HG03066 (cell line): ENCODE results near the gene TCAIM.
A peak's percentile ranks its signal among the peaks of the same experiment; 100 is the strongest.

Experiments
- ATAC-seq: cut with Tn5 transposase; IDR thresholded peaks from one replicate; pipeline ENCODE4 v1.9.1; 2021; ENCODE audit warnings: low read depth; ENCODE audit not compliant: unreplicated experiment

TCAIM gene

DNA sequence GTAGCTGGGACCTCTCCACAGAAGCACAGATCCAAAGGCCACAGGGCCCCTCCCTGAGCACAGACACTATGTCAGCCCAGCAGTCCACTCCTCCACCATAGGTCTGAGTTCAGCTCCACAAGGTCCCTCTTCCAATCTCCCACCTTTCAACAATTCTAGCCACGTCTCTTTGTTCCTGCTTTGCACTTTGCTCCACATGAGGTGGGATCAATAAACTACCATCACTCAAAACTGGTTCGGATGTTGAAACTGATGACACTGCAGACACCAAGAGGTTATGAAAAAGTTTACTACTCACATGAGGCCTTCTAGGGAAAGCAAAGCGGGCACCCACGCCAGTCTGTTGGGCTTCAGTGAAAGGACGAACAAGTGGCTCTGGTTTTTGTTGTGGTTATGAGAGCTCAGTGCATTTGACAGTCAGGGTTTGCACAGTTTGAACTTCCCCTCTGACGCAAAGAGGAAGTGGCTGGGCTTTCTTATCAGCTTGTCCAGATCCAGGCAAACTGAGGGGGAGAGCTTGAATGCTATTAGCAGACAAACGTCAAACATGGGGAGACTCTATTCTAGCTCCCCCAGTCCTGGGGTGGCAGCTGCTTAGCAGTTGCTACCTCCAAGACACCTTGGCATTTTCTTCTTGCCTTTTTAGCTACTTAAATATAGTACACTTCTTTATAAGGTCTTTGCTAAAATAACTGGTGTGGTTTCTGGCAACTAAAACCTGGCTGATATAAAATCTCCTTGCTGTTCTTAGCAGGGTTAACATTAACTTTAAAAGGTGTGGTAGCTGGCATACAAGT is 101.1 kb downstream of the TCAIM start:
- ATAC-seq: peak; percentile 96

DNA sequence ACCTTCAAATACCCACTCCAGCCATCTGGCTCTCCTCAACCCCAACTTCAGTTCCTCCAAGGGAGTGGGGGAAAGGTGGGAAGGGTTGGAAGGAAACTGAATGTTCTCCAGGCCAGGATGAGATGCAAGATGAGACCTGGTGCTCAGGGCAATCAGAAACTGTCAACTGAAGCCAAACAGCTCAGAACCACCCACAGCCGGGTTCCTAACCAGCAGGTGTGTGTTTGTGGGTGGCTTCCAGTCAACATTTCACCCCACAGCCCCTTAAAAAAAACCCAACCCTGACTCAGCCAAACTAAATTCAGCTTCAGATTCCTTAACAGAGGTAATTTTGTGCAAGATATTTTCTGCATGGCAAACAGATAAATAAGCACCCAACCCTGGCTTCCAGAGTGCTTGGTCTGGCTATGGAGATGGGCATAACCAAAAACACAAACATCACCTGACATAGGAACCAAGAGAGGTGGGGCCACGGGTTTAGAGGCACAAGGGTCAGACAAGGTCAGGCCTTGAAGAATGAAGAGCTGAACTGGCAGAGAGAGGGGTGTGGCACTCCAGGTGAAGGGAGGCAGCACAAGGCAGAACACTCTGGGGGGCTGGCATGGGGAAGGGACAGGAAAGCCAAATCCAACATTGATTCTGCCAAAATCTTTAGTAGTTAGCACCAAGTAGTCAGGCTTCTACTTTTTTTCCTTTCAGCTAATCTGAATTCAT is 104.2 kb downstream of the TCAIM start:
- no peak for ATAC-seq

DNA sequence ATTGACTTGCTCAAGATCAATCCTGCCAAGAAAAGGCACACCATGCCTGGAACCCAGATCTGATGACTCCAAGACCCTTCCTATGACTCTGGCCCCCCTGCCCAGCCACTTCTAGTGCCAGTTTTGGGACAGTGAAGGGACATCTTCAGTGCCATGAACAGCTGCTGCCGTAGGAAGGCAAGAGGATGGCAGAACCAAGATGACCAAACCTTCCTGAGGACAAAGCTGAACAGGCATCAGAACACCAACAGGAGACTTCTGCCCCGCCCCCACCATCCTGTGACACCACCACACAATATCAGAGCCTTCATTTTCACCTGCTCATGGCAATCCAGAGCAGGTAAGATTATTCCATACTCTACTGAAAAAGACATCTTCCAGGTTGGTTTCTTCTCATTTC is 105.9 kb downstream of the TCAIM start:
- ATAC-seq: no peak

DNA sequence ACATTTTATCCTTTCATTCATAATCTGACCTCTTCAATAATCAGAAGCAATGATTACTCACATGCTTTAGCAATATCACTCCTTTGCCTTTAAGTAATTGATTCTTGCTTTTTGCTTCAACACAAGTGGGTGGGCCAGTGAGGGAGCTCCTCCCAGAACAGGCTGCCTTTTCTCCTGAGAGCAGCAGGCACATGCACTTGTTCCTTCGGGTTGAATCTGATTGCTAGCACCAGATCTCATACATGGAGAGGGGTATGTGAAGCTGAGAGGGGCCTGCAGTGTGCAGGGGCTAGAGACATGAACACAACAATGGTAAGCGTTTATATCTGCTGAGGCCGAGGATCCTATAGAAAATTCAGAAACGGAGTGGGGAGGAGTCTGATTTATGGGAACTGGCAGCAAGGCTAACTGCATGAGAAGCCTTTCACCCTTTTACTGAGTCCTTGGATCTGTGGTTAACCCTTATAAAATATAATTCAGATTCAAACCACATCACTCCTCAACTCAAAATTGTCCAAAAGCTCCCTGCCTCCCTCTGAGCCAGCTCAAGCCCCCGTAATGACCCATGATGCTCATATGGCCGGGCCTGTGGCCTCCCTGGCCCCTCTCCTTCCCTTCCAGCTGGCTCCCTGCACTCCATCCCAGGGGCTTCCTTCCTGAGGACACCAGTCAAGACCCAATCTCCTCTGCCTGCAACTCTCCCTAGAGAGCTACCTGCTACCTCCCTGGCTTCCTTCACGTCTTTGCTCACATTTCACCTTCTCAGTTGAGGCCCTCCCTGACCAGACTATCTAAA is 106.5 kb downstream of the TCAIM start:
- no peak for ATAC-seq

DNA sequence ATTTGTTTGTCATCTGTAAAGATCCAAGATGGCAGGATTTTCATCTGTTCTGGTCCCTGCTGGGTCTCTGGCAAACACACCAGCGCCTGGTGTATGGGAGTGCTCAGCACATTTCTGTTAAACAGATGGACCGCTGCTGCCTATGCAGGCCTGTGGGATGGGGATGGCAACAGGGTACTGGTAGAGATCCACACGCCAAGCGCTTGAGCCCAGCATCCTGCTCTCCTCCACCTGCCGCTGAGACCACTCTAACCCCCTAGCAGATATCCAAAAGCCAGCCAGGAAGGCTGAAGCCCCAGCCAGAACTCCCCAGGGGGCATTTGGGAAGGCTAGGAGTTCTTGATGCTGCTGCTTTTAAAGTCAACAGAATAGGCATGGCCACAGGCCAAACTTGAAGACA is 107.2 kb downstream of the TCAIM start:
- no peak for ATAC-seq

DNA sequence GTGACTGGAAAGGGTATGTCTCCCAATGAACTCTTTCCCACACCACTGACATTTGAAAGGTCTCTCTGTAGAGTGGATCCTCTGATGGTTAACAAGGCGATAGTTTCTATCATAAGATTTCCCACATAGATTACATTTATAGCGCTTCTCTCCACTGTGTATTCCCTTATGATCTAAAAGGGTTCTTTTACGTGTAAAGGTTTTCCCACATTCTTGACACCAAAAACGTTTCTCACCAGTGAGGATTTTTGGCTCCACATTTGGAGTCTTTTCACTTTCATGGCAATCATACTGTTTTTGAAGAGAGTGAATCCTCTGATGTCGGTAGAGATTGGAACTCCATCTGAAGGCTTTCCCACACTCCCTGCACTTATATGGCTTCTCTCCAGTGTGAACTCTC is 108.4 kb downstream of the TCAIM start:
- no peak for ATAC-seq

DNA sequence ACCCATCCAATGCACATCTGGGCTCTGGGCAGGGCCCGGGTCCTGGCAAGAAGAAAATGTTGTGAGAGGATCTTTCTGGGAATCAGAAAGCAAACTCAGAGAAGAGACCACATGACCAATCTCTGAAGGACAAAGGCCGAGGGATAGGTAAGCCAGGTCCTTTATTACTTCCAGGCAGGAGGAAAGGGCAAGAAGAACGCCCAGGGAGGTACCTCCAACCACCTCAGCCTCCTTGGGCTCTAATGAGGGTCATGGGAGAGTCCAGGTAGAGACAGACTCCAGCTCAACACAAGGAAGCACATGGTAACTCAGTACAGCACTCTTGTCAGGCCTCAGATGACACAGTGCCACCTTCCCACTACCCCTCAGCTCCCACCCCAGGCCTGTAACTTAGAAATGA is 112.9 kb downstream of the TCAIM start:
- ATAC-seq: no peak

DNA sequence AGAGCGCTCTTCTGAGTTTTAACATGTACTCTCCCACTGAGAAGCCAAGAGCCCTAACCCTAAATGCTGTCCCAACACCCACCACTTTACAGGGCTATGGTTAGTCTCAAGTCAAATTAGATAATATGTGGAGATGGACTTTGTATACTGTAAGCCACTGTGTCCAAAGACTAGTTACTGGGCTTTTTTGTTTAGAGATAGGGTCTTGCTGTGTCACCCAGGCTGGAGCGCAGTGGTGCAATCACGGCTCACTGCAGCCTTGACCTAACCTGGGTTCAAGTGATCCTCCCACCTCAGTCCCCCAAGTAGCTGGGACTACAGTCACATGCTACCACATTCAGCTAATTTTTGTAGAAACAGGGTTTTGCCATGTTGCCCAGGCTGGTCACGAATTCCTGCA is 115.7 kb downstream of the TCAIM start:
- no peak for ATAC-seq

DNA sequence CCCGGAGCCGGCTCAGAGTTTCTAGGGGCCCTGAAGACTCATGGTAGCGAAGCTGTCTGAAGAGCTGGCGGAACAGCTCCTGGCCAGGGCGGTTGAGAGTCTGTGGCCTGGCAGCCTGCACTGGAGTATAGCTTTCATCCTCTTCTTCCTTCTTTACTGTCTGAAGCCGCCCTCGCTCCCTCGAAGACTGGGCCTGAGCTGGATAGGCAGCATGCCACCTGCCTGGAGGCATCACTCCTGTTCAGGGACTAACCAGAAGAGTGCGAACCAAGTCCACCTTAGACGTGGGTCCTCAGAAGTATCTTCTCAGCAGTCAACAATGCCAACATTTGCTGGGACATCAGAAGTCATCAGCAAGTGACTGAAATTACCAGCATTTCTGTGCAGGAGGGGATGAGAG is 116.8 kb downstream of the TCAIM start:
- ATAC-seq: no peak
